Right lobe of liver (tissue), 6 donors: ENCODE results near the gene NAGK. TPM values are rescaled to one million over a fixed set of nuclear protein-coding genes. Genes with fewer than 3 reads are reported as not detected.

Experiments
- ATAC-seq, 4 donors: fragments of 200-7000 bp; cut with Tn5 transposase; one replicate each; pipeline ENCODE4 v1.9.1; 2020; ENCODE audit warnings: mild to moderate bottlenecking in 4 of 4, moderate library complexity in 4 of 4
- DNase-seq, 3 donors: peaks; one replicate each; pipeline ENCODE4 v3.0.0-alpha.2; 2020
- H3K27ac ChIP-seq, 3 donors: fragments of 200-600 bp; one replicate each; pipeline ENCODE4 v1.8.0; 2022
- H3K27me3 ChIP-seq, 2 donors: fragments of 200-600 bp; one replicate each; pipeline ENCODE4 v1.8.0; 2022
- H3K36me3 ChIP-seq, 4 donors: fragments of 200-600 bp; sonication (generic) in 1 of 4; one replicate each; pipeline versions ENCODE4 v1.5.1 to v1.8.0; 2017 to 2022; ENCODE audit warnings: control low read depth in 1 of 4
- H3K4me1 ChIP-seq, 4 donors: fragments of 200-600 bp; sonication (generic) in 1 of 4; one replicate each; pipeline versions ENCODE4 v1.5.1 to v1.8.0; 2017 to 2022; ENCODE audit warnings: control low read depth in 1 of 4
- H3K4me3 ChIP-seq, 3 donors: fragments of 200-600 bp; one replicate each; pipeline ENCODE4 v1.8.0; 2022
- H3K9me3 ChIP-seq, 4 donors: fragments of 200-600 bp; sonication (generic) in 1 of 4; one replicate each; pipeline versions ENCODE4 v1.5.1 to v1.8.0; 2017 to 2022; ENCODE audit warnings: control low read depth in 1 of 4
- POLR2A ChIP-seq: fragments of 450-650 bp; IDR thresholded peaks from one replicate; pipeline ENCODE4 v1.6.1; 2017; ENCODE audit warnings: antibody characterized with exemption, mild to moderate bottlenecking
- WGBS: methylation state at CpG from one replicate; pipeline ENCODE4 v1.1.6; 2018; ENCODE audit warnings: low coverage, low lambda C conversion rate; ENCODE audit not compliant: insufficient coverage; ENCODE audit errors: missing lambda C conversion rate; 5-methylcytosine and 5-hydroxymethylcytosine counted together
- intact Hi-C, 2 donors: fragments of 100-400 bp; cut with DNase I; formaldehyde crosslinking; loops; one replicate each; pipeline versions ENCODE4 v1.11.2 to v1.14.1; 2022
- total RNA-seq, 6 experiments: library from RNA; depleted of rRNA in 2 of 6; stranded (reverse); fragments of >200 nt in 2 of 6; fragmentation: NEBNext Ultra II Directional in 3 of 6; extraction: Animal tissue kit (Norgen Biotek cat#: 25700) in 3 of 6; gene quantifications; one replicate each; pipeline versions ENCODE4 v1.1.0 to v1.2.4, GENCODE V29; 2016 to 2023
- TF ChIP-seq, protein P1 (sequence below), 4 donors: fragments of 200-600 bp in 3 of 4; fragments of 450-650 bp in 1 of 4; IDR thresholded peaks; one replicate each; pipeline versions ENCODE4 v1.5.1 to v1.8.0; 2016 to 2022; ENCODE audit warnings: antibody characterized with exemption in 4 of 4, mild to moderate bottlenecking in 2 of 4
- donor health status: DM: no; HTN: yes; CAD: no.
- donor health status: DM: no; HTN: no; CAD: no.
- donor health status: DM: no; HTN: no; CAD: no.
- donor health status: DM: no; HTN: yes; CAD: no.
- donor health status: DM: no; HTN: yes; CAD: no.

Gene NAGK
- total RNA-seq, 6 experiments from 2014 or later, result 17.7 to 51.7 (median 36.1) TPM

DNA sequence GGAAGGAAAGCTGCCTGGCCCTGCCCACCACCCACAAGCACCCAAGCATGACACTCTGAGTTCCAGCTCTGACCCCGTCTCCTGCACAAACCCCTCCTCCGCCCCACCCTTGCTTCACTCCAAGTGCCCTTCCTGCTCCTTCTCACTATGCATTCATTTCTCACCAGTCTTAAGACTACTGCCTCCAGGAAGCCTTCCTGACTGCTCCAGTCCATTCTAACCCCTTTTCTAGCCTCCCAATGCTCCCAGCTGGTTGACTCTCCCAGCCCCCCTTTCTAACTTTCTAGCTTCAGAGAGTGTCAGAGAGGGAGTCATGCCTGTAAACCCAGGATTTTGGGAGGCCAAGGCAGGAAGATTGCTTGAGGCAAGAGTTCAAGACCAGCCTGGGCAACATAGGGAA lies 8.2 kb upstream of the NAGK start:
- Histone ChIP-seq H3K36me3 (no peaks in the 10 kb centered on the region), H3K27me3 (no peaks in the 10 kb centered on the region), H3K4me1 (no peaks in the 10 kb centered on the region), H3K4me3 (no peak overlapping the region), H3K27ac (no peak overlapping the region), H3K9me3 (no peaks in the 10 kb centered on the region)
- intact Hi-C loops, result no loop called here
- TF ChIP-seq POLR2A, result no peak
- TF ChIP-seq, protein P1, sequence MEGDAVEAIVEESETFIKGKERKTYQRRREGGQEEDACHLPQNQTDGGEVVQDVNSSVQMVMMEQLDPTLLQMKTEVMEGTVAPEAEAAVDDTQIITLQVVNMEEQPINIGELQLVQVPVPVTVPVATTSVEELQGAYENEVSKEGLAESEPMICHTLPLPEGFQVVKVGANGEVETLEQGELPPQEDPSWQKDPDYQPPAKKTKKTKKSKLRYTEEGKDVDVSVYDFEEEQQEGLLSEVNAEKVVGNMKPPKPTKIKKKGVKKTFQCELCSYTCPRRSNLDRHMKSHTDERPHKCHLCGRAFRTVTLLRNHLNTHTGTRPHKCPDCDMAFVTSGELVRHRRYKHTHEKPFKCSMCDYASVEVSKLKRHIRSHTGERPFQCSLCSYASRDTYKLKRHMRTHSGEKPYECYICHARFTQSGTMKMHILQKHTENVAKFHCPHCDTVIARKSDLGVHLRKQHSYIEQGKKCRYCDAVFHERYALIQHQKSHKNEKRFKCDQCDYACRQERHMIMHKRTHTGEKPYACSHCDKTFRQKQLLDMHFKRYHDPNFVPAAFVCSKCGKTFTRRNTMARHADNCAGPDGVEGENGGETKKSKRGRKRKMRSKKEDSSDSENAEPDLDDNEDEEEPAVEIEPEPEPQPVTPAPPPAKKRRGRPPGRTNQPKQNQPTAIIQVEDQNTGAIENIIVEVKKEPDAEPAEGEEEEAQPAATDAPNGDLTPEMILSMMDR (IDR thresholded peaks at IDR 0.05), result no peak
- WGBS, result 48% methylated on average over 2 of the region's 2 CpGs
- ATAC-seq (no peak), DNase-seq (no peak)

DNA sequence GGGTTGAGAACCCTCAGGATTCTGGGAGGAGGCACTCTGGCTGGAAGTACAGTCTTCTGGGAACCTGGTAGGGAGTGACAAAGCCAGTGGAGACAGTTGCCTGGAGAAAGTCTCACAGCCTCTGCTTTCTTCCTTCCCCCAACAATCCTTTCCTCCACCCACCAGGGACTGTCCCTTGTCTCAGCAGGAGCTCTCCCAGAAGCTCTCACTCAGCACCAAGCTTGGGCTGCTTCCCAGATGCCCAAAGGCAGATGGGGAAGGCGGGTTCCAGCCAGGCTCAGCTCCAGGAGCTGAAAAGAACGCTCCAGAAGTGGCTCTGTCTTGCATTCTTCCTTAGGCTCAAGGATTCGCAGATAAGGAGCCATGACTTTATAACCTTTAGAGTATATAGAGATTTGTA lies 7.6 kb upstream of the NAGK start:
- 49% methylated on average over 3 of the region's 3 CpGs for WGBS
- H3K27ac ChIP-seq, result no peak overlapping the region
- no peak for ATAC-seq
- intact Hi-C loops, result no loop called here
- no peaks in the 10 kb centered on the region for H3K4me1 ChIP-seq
- no peaks in the 10 kb centered on the region for H3K9me3 ChIP-seq
- no peaks in the 10 kb centered on the region for H3K36me3 ChIP-seq
- no peaks in the 10 kb centered on the region for H3K27me3 ChIP-seq
- H3K4me3 ChIP-seq, result no peak overlapping the region
- TF ChIP-seq, protein P1 (IDR thresholded peaks at IDR 0.05), result no peak
- no peak for TF ChIP-seq POLR2A
- DNase-seq, result no peak

DNA sequence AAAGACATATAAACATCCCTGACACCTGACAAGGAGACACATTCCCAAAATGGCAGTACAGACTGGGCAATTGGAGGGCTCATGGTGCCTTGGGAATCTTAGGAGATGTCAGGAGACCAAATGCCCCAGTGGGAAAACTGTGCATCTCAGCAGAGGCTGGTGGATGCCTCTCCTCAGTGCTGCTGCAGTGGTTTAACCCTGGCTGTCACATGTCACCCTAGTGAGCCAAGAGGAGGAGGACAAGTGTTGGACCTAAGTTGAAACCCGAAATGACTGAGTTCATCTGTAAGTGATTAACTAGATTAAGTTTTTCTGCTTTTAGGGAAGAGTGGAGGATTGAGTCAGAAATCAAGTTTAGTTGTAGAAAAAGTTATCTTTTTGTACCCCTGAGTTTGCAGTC lies 5.2 kb upstream of the NAGK start:
- intact Hi-C loops, result no loop called here
- 22% methylated on average over 1 of the region's 1 CpG for WGBS
- no peak overlapping the region for H3K4me3 ChIP-seq
- H3K36me3 ChIP-seq, result no peaks in the 10 kb centered on the region
- DNase-seq (no peak), ATAC-seq (no peak)
- peaks cover 0 to 5% (median 0%) of the 10 kb centered on the region in 4 donors for H3K4me1 ChIP-seq
- H3K27me3 ChIP-seq, result no peaks in the 10 kb centered on the region
- no peak for TF ChIP-seq POLR2A
- TF ChIP-seq, protein P1 (IDR thresholded peaks at IDR 0.05), result no peak
- H3K9me3 ChIP-seq, result no peaks in the 10 kb centered on the region
- H3K27ac ChIP-seq, result no peak overlapping the region

DNA sequence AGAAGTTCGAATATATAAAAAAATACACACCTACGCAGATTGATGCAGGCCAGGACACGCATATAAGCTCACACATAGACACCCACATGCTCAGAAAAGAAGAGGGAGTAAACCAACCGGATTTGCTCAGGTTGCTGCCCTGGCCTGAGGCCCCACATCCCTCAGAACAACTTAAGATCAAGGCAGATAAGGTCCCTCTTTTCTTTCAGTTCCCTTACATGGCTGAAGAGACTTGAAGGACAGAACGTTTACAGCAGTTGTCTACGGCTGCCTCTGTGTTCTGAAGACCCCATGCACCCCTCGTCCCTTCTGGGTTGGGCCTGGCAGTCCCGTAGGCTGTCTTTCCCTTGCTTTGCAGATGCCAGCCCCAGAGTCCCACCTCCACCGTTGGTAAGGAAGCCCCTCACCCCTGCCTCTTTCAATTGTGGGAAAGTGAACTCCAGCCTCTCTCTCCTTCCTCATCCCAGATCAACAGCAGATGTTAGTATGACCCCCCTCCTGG lies 4.3 kb upstream of the NAGK start:
- H3K27ac ChIP-seq, result peak overlapping the region in 2 of 3 donors; percentile 44 to 51
- intact Hi-C loops, result no loop called here
- DNase-seq (no peak), ATAC-seq (no peak)
- H3K27me3 ChIP-seq, result no peaks in the 10 kb centered on the region
- no peaks in the 10 kb centered on the region for H3K36me3 ChIP-seq
- no peaks in the 10 kb centered on the region for H3K9me3 ChIP-seq
- WGBS, result 49% methylated on average over 8 of the region's 9 CpGs
- peaks cover 0 to 9% (median 0%) of the 10 kb centered on the region in 4 donors for H3K4me1 ChIP-seq
- peak overlapping the region in 1 of 3 donors; percentile 21 for H3K4me3 ChIP-seq
- TF ChIP-seq, protein P1 (IDR thresholded peaks at IDR 0.05), result no peak
- TF ChIP-seq POLR2A, result no peak
